Fibroblast of skin of right biceps (primary cell): ENCODE data around the gene PRKCSH.
"Not testable (repeated sequence)": the region's sequence is repeated elsewhere in the genome, so short reads cannot be mapped to it uniquely, and the experiment has no call there.

Experiments
- DNase-seq: peaks from one replicate; pipeline ENCODE4 v3.0.0-alpha.2; 2013

Gene PRKCSH

GRCh38 chr19:11451327-11451870 is 16.0 kb downstream of the PRKCSH start:
- DNase-seq: no peak

- no peak for DNase-seq
These were observed 16.6 kb downstream of the PRKCSH start for GRCh38 chr19:11451871-11452619.

GRCh38 chr19:11452620-11453310 is 17.3 kb downstream of the PRKCSH start:
- no peak for DNase-seq

GRCh38 chr19:11453468-11454341 is 18.3 kb downstream of the PRKCSH start:
- no peak for DNase-seq

- DNase-seq: not testable (repeated sequence)
These were observed 19.8 kb downstream of the PRKCSH start for GRCh38 chr19:11455233-11455554.

- DNase-seq: no peak
These were observed 21.2 kb downstream of the PRKCSH start for GRCh38 chr19:11456659-11457058.

GRCh38 chr19:11457115-11457514 is 21.7 kb downstream of the PRKCSH start:
- DNase-seq: no peak

- no peak for DNase-seq
These were observed 22.4 kb downstream of the PRKCSH start for GRCh38 chr19:11457831-11458230.

GRCh38 chr19:11458236-11458900 is 22.9 kb downstream of the PRKCSH start:
- no peak for DNase-seq

GRCh38 chr19:11458912-11459311 is 23.5 kb downstream of the PRKCSH start:
- not testable (repeated sequence) for DNase-seq

- DNase-seq: no peak
These were observed 24.8 kb downstream of the PRKCSH start for GRCh38 chr19:11460207-11460606.

GRCh38 chr19:11461453-11461852 is 26.0 kb downstream of the PRKCSH start:
- no peak for DNase-seq

- no peak for DNase-seq
These were observed 28.0 kb downstream of the PRKCSH start for GRCh38 chr19:11463391-11463790.

GRCh38 chr19:11464333-11465265 is 29.2 kb downstream of the PRKCSH start:
- no peak for DNase-seq

GRCh38 chr19:11465600-11465999 is 30.2 kb downstream of the PRKCSH start:
- DNase-seq: no peak

GRCh38 chr19:11468266-11468845 is 32.9 kb downstream of the PRKCSH start:
- DNase-seq: not testable (repeated sequence)

- no peak for DNase-seq
These were observed 38.3 kb downstream of the PRKCSH start for GRCh38 chr19:11473725-11474124.

GRCh38 chr19:11475343-11475742 is 39.9 kb downstream of the PRKCSH start:
- DNase-seq: not testable (repeated sequence)

- DNase-seq: no peak
These were observed 40.4 kb downstream of the PRKCSH start for GRCh38 chr19:11475861-11476260.

- DNase-seq: no peak
These were observed 43.0 kb downstream of the PRKCSH start for GRCh38 chr19:11478167-11479089.
